ENCODE data around the gene PER3.

- TF ChIP-seq CTCF (optimal IDR thresholded peaks at IDR 0.05 in 1 of 3, IDR thresholded peaks at IDR 0.05 in 1 of 3, conservative IDR thresholded peaks at IDR 0.05 in 1 of 3; ENCODE audit: extremely low read depth in 1 of 3, insufficient read depth in 2 of 3, low read length in 3 of 3): no peak
- TF ChIP-seq EZH2 (IDR thresholded peaks at IDR 0.05; ENCODE audit: low read length): no peak
Measured at GRCh38 chr1:7824701-7825100, 40.6 kb downstream of the PER3 start.
